ENCODE results near the gene RHOJ.

RHOJ gene

DNA sequence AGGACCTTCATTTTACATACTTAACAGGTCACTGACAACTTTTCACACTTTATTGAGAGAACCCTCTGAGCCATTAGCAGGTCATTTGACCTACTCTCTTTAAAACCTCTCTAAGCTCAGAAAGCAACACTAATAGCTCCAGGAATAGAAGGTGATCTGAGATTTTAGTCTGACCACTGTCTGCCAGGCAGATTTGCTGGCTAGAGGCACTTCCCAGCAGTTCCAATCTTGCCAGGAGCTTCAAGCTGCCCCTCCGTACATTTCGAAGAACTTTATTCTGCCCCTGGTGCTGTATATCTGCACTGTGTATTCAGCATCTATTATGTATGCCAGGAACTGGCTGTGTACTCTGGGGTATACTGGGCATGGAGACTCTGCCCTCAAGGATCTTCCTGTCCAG is 58.2 kb downstream of the RHOJ start:
- H3K27ac ChIP-seq (ENCODE audit: low read depth, low read length), result no peak overlapping the region
- H2AFZ ChIP-seq (ENCODE audit: low read length, unreplicated experiment), result no peak overlapping the region
- no peak overlapping the region for H3K4me3 ChIP-seq (ENCODE audit: low read depth, low read length)
- no peaks in the 10 kb centered on the region for H3K4me1 ChIP-seq (ENCODE audit: control insufficient read depth, insufficient read depth, low read length, unreplicated experiment)
- H3K27me3 ChIP-seq (ENCODE audit: insufficient read depth, low read length), result no peaks in the 10 kb centered on the region; the same call in 1 of the 2 replicates
- H3K36me3 ChIP-seq (ENCODE audit: insufficient read depth, low read length), result no peaks in the 10 kb centered on the region
- no peaks in the 10 kb centered on the region for H3K79me2 ChIP-seq (ENCODE audit: control insufficient read depth, insufficient read depth, low read length, unreplicated experiment)

DNA sequence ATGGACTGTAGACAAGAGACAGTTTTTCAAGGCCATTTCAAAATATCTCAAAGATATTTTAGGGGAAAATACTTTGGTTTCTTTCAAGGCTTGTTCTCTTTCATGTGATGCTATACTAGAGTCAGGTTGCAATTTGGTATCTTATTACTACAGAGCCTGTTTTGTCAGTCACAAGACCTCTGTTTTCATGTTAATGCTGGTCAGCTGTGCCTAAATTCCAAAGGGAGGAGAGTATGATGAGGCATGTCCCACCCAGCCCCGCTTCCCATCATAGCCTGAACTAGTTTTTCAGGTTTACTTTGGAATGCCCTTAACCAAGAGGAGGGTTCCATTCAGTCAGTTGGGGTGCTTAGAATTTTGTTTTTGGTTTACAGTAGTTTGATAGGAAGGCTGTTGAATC is 61.9 kb downstream of the RHOJ start:
- no peaks in the 10 kb centered on the region; the same call in 1 of the 2 replicates for H3K27me3 ChIP-seq (ENCODE audit: insufficient read depth, low read length)
- no peak overlapping the region for H2AFZ ChIP-seq (ENCODE audit: low read length, unreplicated experiment)
- no peaks in the 10 kb centered on the region for H3K4me1 ChIP-seq (ENCODE audit: control insufficient read depth, insufficient read depth, low read length, unreplicated experiment)
- H3K79me2 ChIP-seq (ENCODE audit: control insufficient read depth, insufficient read depth, low read length, unreplicated experiment), result no peaks in the 10 kb centered on the region
- no peak overlapping the region for H3K27ac ChIP-seq (ENCODE audit: low read depth, low read length)
- no peaks in the 10 kb centered on the region for H3K36me3 ChIP-seq (ENCODE audit: insufficient read depth, low read length)
- H3K4me3 ChIP-seq (ENCODE audit: low read depth, low read length), result no peak overlapping the region

DNA sequence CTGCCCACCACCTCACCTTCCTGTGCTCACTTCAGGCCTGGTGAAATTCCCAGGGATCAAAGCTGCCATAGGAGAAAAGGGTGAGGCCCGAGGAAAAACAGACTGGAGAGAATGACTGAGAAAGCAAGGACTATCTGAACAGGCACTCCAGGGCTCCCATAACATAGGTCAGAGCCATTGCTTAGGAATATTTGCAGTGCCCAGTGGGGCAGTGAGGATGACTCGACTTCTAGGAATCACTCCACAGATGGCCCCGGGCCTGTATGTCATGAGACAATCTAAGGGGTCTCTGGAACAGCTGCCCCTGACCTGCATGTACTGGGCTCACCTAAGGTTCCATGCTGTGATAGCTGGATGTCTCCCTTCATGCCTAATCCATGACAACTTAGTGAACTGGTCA is 62.9 kb downstream of the RHOJ start:
- Histone ChIP-seq H3K4me1 (ENCODE audit: control insufficient read depth, insufficient read depth, low read length, unreplicated experiment) (no peaks in the 10 kb centered on the region), H3K36me3 (ENCODE audit: insufficient read depth, low read length) (no peaks in the 10 kb centered on the region), H3K27me3 (ENCODE audit: insufficient read depth, low read length) (no peaks in the 10 kb centered on the region; the same call in 1 of the 2 replicates), H2AFZ (ENCODE audit: low read length, unreplicated experiment) (no peak overlapping the region), H3K79me2 (ENCODE audit: control insufficient read depth, insufficient read depth, low read length, unreplicated experiment) (no peaks in the 10 kb centered on the region), H3K27ac (ENCODE audit: low read depth, low read length) (no peak overlapping the region), H3K4me3 (ENCODE audit: low read depth, low read length) (no peak overlapping the region)

DNA sequence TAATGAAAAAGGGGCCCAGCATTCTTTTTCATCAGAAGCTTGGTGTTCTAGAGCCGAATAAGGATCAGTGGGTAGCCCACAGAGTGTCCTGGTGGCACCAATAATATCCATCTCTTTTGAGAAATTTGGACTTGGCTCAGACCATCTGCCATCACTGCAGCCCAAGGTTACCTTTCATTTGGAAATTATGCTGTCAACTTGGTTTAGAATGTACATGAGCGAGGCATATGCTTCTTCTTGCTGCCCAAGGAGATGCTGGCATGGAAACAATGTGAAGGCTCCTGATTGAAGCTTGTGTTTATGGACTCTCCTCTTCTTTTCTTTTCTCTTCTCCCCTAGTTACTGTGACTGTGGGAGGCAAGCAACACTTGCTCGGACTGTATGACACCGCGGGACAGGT is 64.5 kb downstream of the RHOJ start:
- Histone ChIP-seq H3K27ac (ENCODE audit: low read depth, low read length) (no peak overlapping the region), H3K27me3 (ENCODE audit: insufficient read depth, low read length) (no peaks in the 10 kb centered on the region; the same call in 1 of the 2 replicates)

DNA sequence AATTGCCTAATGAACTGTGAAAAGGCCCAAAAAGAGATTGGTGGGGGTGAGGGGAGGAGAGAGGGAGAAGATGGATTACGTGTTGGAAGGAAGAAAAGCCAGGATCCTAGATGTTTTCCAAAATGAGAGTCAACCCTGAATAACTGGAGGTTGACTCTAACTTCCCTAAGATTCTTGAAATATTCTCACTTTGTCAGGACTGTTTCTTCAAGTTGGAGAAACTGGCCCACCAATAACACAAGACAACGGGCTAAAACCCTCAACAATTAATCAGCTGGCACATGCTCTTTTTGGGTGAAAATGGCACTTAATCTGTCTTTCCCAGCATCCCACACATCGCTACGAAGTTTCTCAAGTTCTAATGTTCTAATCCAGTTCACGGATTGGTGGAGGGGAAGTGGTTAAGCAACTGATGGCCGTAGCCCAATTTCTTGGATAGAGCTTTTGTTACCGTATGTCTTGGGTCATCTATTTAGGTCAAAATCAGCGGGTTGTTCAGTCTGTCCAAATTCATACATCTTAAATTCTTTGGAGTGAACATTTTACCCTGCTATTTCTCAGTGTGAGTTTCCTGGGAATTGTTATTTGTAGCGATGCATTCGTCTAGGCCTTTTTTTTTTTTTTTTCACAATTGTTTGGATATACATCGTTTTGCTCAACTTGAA is 65.5 kb downstream of the RHOJ start:
- H3K4me1 ChIP-seq (ENCODE audit: control insufficient read depth, insufficient read depth, low read length, unreplicated experiment), result no peaks in the 10 kb centered on the region
- H2AFZ ChIP-seq (ENCODE audit: low read length, unreplicated experiment), result no peak overlapping the region
- no peaks in the 10 kb centered on the region; the same call in 1 of the 2 replicates for H3K27me3 ChIP-seq (ENCODE audit: insufficient read depth, low read length)
- H3K79me2 ChIP-seq (ENCODE audit: control insufficient read depth, insufficient read depth, low read length, unreplicated experiment), result no peaks in the 10 kb centered on the region
- H3K27ac ChIP-seq (ENCODE audit: low read depth, low read length), result no peak overlapping the region
- H3K36me3 ChIP-seq (ENCODE audit: insufficient read depth, low read length), result no peaks in the 10 kb centered on the region
- no peak overlapping the region for H3K4me3 ChIP-seq (ENCODE audit: low read depth, low read length)

More for the DNA sequence above, 64.5 kb downstream of the RHOJ start:
- Histone ChIP-seq H3K4me3 (ENCODE audit: low read depth, low read length) (no peak overlapping the region), H3K36me3 (ENCODE audit: insufficient read depth, low read length) (no peaks in the 10 kb centered on the region), H3K4me1 (ENCODE audit: control insufficient read depth, insufficient read depth, low read length, unreplicated experiment) (no peaks in the 10 kb centered on the region), H2AFZ (ENCODE audit: low read length, unreplicated experiment) (no peak overlapping the region), H3K79me2 (ENCODE audit: control insufficient read depth, insufficient read depth, low read length, unreplicated experiment) (no peaks in the 10 kb centered on the region)

DNA sequence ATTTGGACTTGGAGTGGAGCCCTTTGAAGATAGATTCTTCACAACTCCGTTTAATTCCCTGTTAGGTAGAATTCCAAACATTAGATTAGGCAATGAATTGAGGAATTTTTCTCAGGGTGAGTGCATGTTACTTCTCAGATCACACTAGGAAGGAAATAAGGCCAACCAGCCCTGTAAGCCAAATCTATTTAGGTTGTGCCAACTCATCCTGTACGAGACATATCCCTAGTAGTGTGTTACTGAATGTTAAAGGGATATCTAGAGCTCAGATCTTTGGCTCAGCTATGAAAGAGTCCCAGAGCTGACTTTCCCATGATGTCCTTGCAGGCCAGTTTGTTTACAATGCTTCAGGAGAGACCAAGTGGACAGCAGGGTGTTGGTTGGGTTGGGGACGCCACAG is 68.9 kb downstream of the RHOJ start:
- Histone ChIP-seq H2AFZ (ENCODE audit: low read length, unreplicated experiment) (no peak overlapping the region), H3K27me3 (ENCODE audit: insufficient read depth, low read length) (no peaks in the 10 kb centered on the region), H3K4me1 (ENCODE audit: control insufficient read depth, insufficient read depth, low read length, unreplicated experiment) (no peaks in the 10 kb centered on the region), H3K4me3 (ENCODE audit: low read depth, low read length) (no peak overlapping the region), H3K79me2 (ENCODE audit: control insufficient read depth, insufficient read depth, low read length, unreplicated experiment) (no peaks in the 10 kb centered on the region), H3K36me3 (ENCODE audit: insufficient read depth, low read length) (no peaks in the 10 kb centered on the region), H3K27ac (ENCODE audit: low read depth, low read length) (no peak overlapping the region)

DNA sequence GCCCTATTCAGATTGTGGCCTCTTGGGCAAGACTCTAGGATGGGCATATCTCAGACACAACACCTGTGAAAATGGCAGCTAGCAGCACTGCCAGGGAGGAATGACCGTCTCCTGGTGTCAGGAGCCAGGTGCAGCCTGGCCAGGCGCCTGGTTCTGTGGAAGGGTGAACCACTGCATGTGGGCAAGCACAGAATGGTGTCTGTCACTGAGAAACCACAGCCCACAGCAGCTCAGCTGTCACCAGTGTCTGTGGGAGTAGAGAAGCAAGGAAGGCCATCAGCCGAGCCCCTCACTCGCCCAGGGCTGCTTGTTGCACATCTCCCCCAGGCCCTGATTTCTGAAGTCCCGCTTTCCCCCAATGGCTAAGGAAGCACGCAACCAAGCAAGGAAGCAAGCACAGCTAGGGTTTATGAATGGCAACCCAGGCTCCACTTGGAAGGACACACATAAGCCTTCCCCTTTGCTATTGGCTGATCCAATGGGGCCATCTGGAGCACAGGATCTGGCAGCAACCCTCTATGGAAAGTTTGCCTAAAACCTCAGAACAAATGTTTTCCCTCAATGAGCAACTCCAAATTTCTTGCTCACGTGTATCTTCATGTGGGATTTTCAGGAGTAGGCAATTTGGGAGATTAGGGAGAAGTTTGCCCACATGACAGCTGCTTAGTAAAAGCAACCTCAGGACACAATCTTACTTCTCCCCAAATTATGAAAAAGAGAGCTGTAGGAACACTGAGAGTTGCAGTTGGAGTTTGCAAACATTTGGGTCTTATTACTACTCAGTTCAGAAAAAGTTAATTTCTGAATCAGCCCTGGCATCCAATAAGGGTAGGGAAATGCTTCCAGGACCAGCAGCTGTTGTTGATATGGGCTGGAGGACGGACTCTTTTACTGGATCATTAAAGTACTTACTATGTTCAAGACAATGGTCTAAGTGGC is 69.7 kb downstream of the RHOJ start:
- no peak overlapping the region for H2AFZ ChIP-seq (ENCODE audit: low read length, unreplicated experiment)
- H3K27ac ChIP-seq (ENCODE audit: low read depth, low read length), result no peak overlapping the region
- no peaks in the 10 kb centered on the region for H3K79me2 ChIP-seq (ENCODE audit: control insufficient read depth, insufficient read depth, low read length, unreplicated experiment)
- H3K36me3 ChIP-seq (ENCODE audit: insufficient read depth, low read length), result no peaks in the 10 kb centered on the region
- no peak overlapping the region for H3K4me3 ChIP-seq (ENCODE audit: low read depth, low read length)
- no peaks in the 10 kb centered on the region for H3K4me1 ChIP-seq (ENCODE audit: control insufficient read depth, insufficient read depth, low read length, unreplicated experiment)
- H3K27me3 ChIP-seq (ENCODE audit: insufficient read depth, low read length), result no peaks in the 10 kb centered on the region

DNA sequence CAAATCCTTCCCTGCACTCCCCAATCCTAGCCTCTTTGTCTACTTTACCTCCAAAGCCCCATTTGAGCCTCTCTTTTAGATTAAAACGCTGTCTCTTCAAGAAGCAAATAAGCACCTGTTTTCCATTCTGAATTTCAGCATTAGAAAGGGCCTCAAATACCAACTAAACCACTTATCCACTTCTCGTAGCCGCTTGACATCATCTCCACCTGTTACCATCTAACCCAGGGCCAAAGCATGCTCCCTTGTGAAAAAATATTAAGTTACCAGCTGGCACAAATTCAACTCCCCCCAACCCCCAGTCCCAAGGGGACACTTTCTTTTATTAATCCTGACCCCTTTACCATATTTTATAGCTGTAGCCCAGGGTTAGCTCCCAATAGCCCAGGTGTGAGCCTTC is 71.4 kb downstream of the RHOJ start:
- Histone ChIP-seq H3K27me3 (ENCODE audit: insufficient read depth, low read length) (no peaks in the 10 kb centered on the region), H3K79me2 (ENCODE audit: control insufficient read depth, insufficient read depth, low read length, unreplicated experiment) (no peaks in the 10 kb centered on the region), H3K4me3 (ENCODE audit: low read depth, low read length) (no peak overlapping the region), H2AFZ (ENCODE audit: low read length, unreplicated experiment) (no peak overlapping the region), H3K27ac (ENCODE audit: low read depth, low read length) (no peak overlapping the region), H3K36me3 (ENCODE audit: insufficient read depth, low read length) (no peaks in the 10 kb centered on the region), H3K4me1 (ENCODE audit: control insufficient read depth, insufficient read depth, low read length, unreplicated experiment) (no peaks in the 10 kb centered on the region)

DNA sequence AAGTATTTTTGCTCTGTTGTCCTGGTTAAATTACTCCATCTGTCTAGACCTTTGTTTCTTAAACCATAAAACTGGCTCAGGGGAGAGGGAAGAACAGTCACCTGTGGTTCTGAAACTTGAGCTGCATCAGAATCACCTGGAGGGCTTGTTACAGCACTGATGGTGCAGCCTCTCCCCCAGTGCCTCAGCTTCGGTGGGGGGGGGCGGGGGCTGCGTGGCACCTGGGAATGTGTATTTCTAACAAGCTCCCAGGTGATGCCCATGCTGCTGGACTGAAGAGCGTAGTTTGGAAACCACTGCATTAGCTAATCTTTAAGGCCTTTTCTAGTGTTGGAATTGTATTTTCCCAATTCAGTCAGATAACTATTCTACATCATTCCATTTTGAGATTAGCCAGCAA is 71.8 kb downstream of the RHOJ start:
- H2AFZ ChIP-seq (ENCODE audit: low read length, unreplicated experiment), result no peak overlapping the region
- peaks cover 4% of the 10 kb centered on the region; the same call in 1 of the 2 replicates for H3K27me3 ChIP-seq (ENCODE audit: insufficient read depth, low read length)

DNA sequence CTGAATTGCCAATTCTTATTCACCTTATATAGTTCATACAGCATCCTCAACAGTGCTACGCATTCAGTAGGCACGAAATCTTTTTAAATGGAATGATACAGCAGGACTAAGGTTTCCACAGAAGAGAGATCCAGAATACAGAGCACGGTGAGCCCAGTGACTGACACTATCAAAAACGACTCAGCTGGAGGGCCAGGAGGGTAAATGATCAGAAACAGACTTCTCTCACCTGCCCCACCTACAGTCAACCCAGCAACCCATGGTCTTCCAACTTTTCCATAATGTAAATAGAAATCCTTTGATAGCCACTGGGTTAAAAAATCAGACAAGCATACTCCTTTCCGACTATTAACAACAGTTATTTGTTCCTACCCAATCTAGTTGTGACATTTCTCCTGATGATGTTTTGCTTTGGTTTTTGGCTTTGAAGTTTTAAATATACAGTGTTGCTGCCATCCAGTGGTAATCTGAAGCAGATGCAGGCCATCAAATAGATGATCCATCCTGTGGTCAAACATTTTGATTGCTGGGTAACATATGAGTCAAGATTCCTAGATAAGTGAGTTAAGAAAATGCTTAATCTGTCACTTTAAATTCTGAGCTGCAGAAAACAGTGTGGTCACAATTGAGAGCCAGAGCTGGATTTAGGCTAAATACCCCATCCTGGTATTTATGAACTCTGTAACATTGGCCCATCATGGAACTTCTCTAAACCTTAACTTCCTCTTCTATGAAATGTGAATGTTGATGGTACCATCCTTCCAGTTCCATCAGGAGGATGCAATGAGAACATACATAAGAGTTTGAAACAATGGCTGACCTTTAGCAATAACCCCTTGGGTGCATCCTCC is 72.5 kb downstream of the RHOJ start:
- Histone ChIP-seq H3K27me3 (ENCODE audit: insufficient read depth, low read length) (peaks cover 4% of the 10 kb centered on the region; the same call in 1 of the 2 replicates), H3K36me3 (ENCODE audit: insufficient read depth, low read length) (no peaks in the 10 kb centered on the region), H3K27ac (ENCODE audit: low read depth, low read length) (no peak overlapping the region), H2AFZ (ENCODE audit: low read length, unreplicated experiment) (no peak overlapping the region), H3K4me1 (ENCODE audit: control insufficient read depth, insufficient read depth, low read length, unreplicated experiment) (no peaks in the 10 kb centered on the region), H3K79me2 (ENCODE audit: control insufficient read depth, insufficient read depth, low read length, unreplicated experiment) (no peaks in the 10 kb centered on the region), H3K4me3 (ENCODE audit: low read depth, low read length) (no peak overlapping the region)

More for the DNA sequence above, 71.8 kb downstream of the RHOJ start:
- no peaks in the 10 kb centered on the region for H3K36me3 ChIP-seq (ENCODE audit: insufficient read depth, low read length)
- H3K79me2 ChIP-seq (ENCODE audit: control insufficient read depth, insufficient read depth, low read length, unreplicated experiment), result no peaks in the 10 kb centered on the region
- no peak overlapping the region for H3K4me3 ChIP-seq (ENCODE audit: low read depth, low read length)
- H3K27ac ChIP-seq (ENCODE audit: low read depth, low read length), result no peak overlapping the region
- H3K4me1 ChIP-seq (ENCODE audit: control insufficient read depth, insufficient read depth, low read length, unreplicated experiment), result no peaks in the 10 kb centered on the region
